Endothelial cell of umbilical vein (primary cell): ENCODE results near the gene ATP8A2. TPM values are rescaled to one million over a fixed set of nuclear protein-coding genes. Genes with fewer than 3 reads are reported as not detected.

Experiments used
- BruUV-seq: library from RNA; stranded (reverse); fragments of 400-500 nt; replicated peaks from 2 replicates; lab custom pipeline; 2021; lab: Mats Ljungman, UMichigan
- CTCF ChIA-PET: fragments of 300-600, 350-600 bp; sonication (Branson Sonifier 250); formaldehyde crosslinking; loops from one replicate; lab custom pipeline; 2021; ENCODE audit warnings: antibody characterized with exemption, inconsistent platforms; lab: Charles Lee
- POLR2A ChIA-PET: fragments of 300-600, 350-600 bp; sonication (Branson Sonifier 250); formaldehyde crosslinking; loops from one replicate; lab custom pipeline; 2021; ENCODE audit warnings: antibody characterized with exemption, inconsistent platforms; lab: Charles Lee
- DNase-seq: peaks from one replicate; pipeline ENCODE4 v3.0.0-alpha.2; 2011; ENCODE audit warnings: low read depth, low spot score
- FAIRE-seq: peaks from 2 replicates; lab custom pipeline; 2011; peaks lifted over from hg19 to GRCh38; lab: Jason Lieb, UNC
- H2AFZ ChIP-seq: 2 replicates; pipeline ENCODE4 v1.6.0; 2012; ENCODE audit warnings: low read depth, low read length, control low read depth, inconsistent platforms
- H3K27ac ChIP-seq: 2 replicates; pipeline ENCODE4 v1.5.1; 2011; ENCODE audit warnings: low read depth, mild to moderate bottlenecking, control low read depth, low read length, moderate library complexity; ENCODE audit not compliant: insufficient read depth
- H3K27me3 ChIP-seq, 2 experiments: 2 replicates each; pipeline versions ENCODE4 v1.6.0 to v1.6.1; 2011; ENCODE audit warnings: low read length in 2 of 2, mixed read lengths in 1 of 2; ENCODE audit not compliant: control insufficient read depth in 2 of 2, insufficient read depth in 2 of 2
- H3K36me3 ChIP-seq, 2 experiments: 2 replicates in 1 of 2; 3 replicates in 1 of 2; pipeline ENCODE4 v1.5.1; 2011; ENCODE audit warnings: low read length in 2 of 2, mild to moderate bottlenecking in 1 of 2, moderate library complexity in 1 of 2; ENCODE audit not compliant: control insufficient read depth in 2 of 2, insufficient read depth in 2 of 2; ENCODE audit errors: extremely low read depth in 1 of 2
- H3K4me1 ChIP-seq: 3 replicates; pipeline ENCODE4 v1.5.1; 2011; ENCODE audit warnings: mild to moderate bottlenecking, low read length; ENCODE audit not compliant: control insufficient read depth, insufficient read depth; ENCODE audit errors: extremely low read depth
- H3K4me2 ChIP-seq: 2 replicates; pipeline ENCODE4 v1.6.1; 2011; ENCODE audit warnings: low read length, control low read depth, mixed read lengths; ENCODE audit not compliant: insufficient read depth
- H3K4me3 ChIP-seq, 3 experiments: fragments of 200-600 bp in 1 of 3; sonication (generic), shearing (Covaris generic) in 1 of 3; replicated peaks in 1 of 3; 2 replicates each; pipeline ENCODE4 v1.5.1; 2011 to 2016; ENCODE audit warnings: control low read depth in 3 of 3, low read length in 3 of 3, mild to moderate bottlenecking in 2 of 3, inconsistent platforms in 1 of 3, low read depth in 1 of 3, moderate library complexity in 1 of 3; ENCODE audit not compliant: insufficient read depth in 1 of 3
- H3K79me2 ChIP-seq: 2 replicates; pipeline ENCODE4 v1.6.0; 2012; ENCODE audit warnings: low read length, inconsistent platforms; ENCODE audit not compliant: control insufficient read depth, insufficient read depth
- H3K9ac ChIP-seq: replicated peaks from 2 replicates; pipeline ENCODE3; 2011; ENCODE audit warnings: low read length, control low read depth; ENCODE audit not compliant: insufficient read depth; ENCODE audit errors: extremely low read depth
- H3K9me1 ChIP-seq: replicated peaks from 3 replicates; pipeline ENCODE4 v1.6.0; 2011; ENCODE audit warnings: mild to moderate bottlenecking, low read length; ENCODE audit not compliant: control insufficient read depth, insufficient read depth; ENCODE audit errors: extremely low read depth
- H3K9me3 ChIP-seq: replicated peaks from 2 replicates; pipeline ENCODE4 v1.5.1; 2012; ENCODE audit warnings: low read length, inconsistent platforms; ENCODE audit not compliant: control insufficient read depth, insufficient read depth
- H4K20me1 ChIP-seq: replicated peaks from 2 replicates; pipeline ENCODE3; 2011; ENCODE audit warnings: mild to moderate bottlenecking, low read length; ENCODE audit not compliant: control insufficient read depth, insufficient read depth; ENCODE audit errors: extremely low read depth
- CTCF ChIP-seq, 2 donors: IDR thresholded peaks; 1 replicate in 1 of 2; 2 replicates in 1 of 2; pipeline ENCODE4 v1.5.1; 2011; ENCODE audit warnings: low read length in 2 of 2, mild to moderate bottlenecking in 2 of 2, moderate library complexity in 2 of 2, control low read depth in 1 of 2, inconsistent platforms in 1 of 2, low read depth in 1 of 2; ENCODE audit not compliant: insufficient read depth in 1 of 2; ENCODE audit errors: extremely low read depth in 1 of 2
- EZH2 ChIP-seq: IDR thresholded peaks from 2 replicates; pipeline ENCODE4 v1.6.1; 2012; ENCODE audit warnings: borderline replicate concordance, low read depth, mild to moderate bottlenecking, moderate library complexity, low read length, inconsistent platforms; ENCODE audit not compliant: severe bottlenecking
- FOS ChIP-seq: IDR thresholded peaks from 2 replicates; pipeline ENCODE4 v1.6.1; 2011; ENCODE audit warnings: mild to moderate bottlenecking, low read length, moderate library complexity, borderline replicate concordance; ENCODE audit not compliant: insufficient read depth
- GATA2 ChIP-seq: IDR thresholded peaks from 2 replicates; pipeline ENCODE4 v1.7.0; 2011; ENCODE audit warnings: low read depth, mild to moderate bottlenecking, moderate library complexity, mixed read lengths, low read length; ENCODE audit not compliant: insufficient read length, insufficient read depth
- JUN ChIP-seq: IDR thresholded peaks from 2 replicates; pipeline ENCODE4 v1.6.1; 2011; ENCODE audit warnings: borderline replicate concordance, low read depth; ENCODE audit not compliant: insufficient read length, insufficient read depth
- MAX ChIP-seq: IDR thresholded peaks from 2 replicates; pipeline ENCODE4 v1.6.1; 2011; ENCODE audit not compliant: insufficient read depth, insufficient read length
- MYC ChIP-seq: IDR thresholded peaks from one replicate; pipeline ENCODE4 v1.6.1; 2011; ENCODE audit warnings: mild to moderate bottlenecking, low read depth, low read length
- POLR2A ChIP-seq: IDR thresholded peaks from 2 replicates; pipeline ENCODE4 v1.6.1; 2012; ENCODE audit warnings: low read depth, mild to moderate bottlenecking, control low read depth, low read length
- POLR2AphosphoS5 ChIP-seq: IDR thresholded peaks from 2 replicates; pipeline ENCODE4 v1.6.1; 2012; ENCODE audit warnings: low read depth, mild to moderate bottlenecking, control low read depth, low read length, moderate library complexity; ENCODE audit not compliant: insufficient read depth
- dilution Hi-C: fragments of 300-500 bp; cut with MboI; formaldehyde crosslinking; loops from one replicate; pipeline ENCODE4 v1.15.0; 2019; ENCODE audit warnings: low sequenced_read_pairs; ENCODE audit not compliant: extremely low pct_ligation_motif_present
- intact Hi-C: fragments of 100-400 bp; cut with micrococcal nuclease; formaldehyde crosslinking; loops from one replicate; pipeline ENCODE4 v1.10.0; 2022
- polyA plus RNA-seq, 4 experiments: library from polyadenylated mRNA; depleted of rRNA in 3 of 4; stranded (reverse) in 3 of 4; unstranded in 1 of 4; fragments of >200 nt; gene quantifications; 2 replicates each; pipeline versions ENCODE4 v1.2.1 to v1.2.3, GENCODE V29; 2011 to 2012; ENCODE audit warnings: missing spikeins in 1 of 4
- total RNA-seq: library from RNA; stranded (reverse); gene quantifications from 2 replicates; pipeline ENCODE4 v1.2.3, GENCODE V29; 2021

ATP8A2 gene
- total and polyA plus RNA-seq, 2 donors (not counting 3 experiments of a cell fraction or from before 2014, with no cell fraction given), result 0.11 to 0.49 TPM

- BruUV-seq, result no TSS peak
- no peaks in the 10 kb centered on the region for H3K36me3 ChIP-seq
- ChIA-PET POLR2A (no interaction called here), CTCF (interaction anchor here (2.3 kb wide), 1 partner anchor 32 kb away, joined by 4 read pairs; no protein-coding TSS in a partner anchor)
- dilution Hi-C loops, result no loop called here
- no peaks in the 10 kb centered on the region for H3K4me1 ChIP-seq
- H3K4me3 ChIP-seq, result no peak overlapping the region
- FAIRE-seq, result no peak
- no peaks in the 10 kb centered on the region for H3K9me1 ChIP-seq
- intact Hi-C loops, result no loop called here
- H3K4me2 ChIP-seq, result no peak overlapping the region
- H4K20me1 ChIP-seq, result no peaks in the 10 kb centered on the region
- H3K9ac ChIP-seq, result no peak overlapping the region
- H3K27me3 ChIP-seq, result no peaks in the 10 kb centered on the region
- H3K27ac ChIP-seq, result no peak overlapping the region
- no peak for TF ChIP-seq POLR2AphosphoS5
- no peak for TF ChIP-seq MYC
- no peak for TF ChIP-seq JUN
- TF ChIP-seq EZH2, result no peak
- no peak for TF ChIP-seq CTCF (IDR thresholded peaks at IDR 0.05; ENCODE audit: extremely low read depth in 1 of 2, insufficient read depth in 1 of 2, low read depth in 1 of 2, low read length in 2 of 2)
- no peaks in the 10 kb centered on the region for H3K9me3 ChIP-seq
- H3K79me2 ChIP-seq, result no peaks in the 10 kb centered on the region
- no peak for DNase-seq
- no peak overlapping the region for H2AFZ ChIP-seq
Observed at GRCh38 chr13:26038931-26039475, 667.2 kb downstream of the ATP8A2 start.

GRCh38 chr13:26041444-26041843 lies 669.7 kb downstream of the ATP8A2 start:
- Histone ChIP-seq H3K9ac (no peak overlapping the region), H4K20me1 (no peaks in the 10 kb centered on the region), H3K4me2 (no peak overlapping the region), H3K79me2 (peaks cover 2% of the 10 kb centered on the region), H2AFZ (no peak overlapping the region), H3K9me3 (no peaks in the 10 kb centered on the region), H3K9me1 (no peaks in the 10 kb centered on the region), H3K4me1 (no peaks in the 10 kb centered on the region), H3K36me3 (no peaks in the 10 kb centered on the region), H3K27me3 (no peaks in the 10 kb centered on the region), H3K27ac (no peak overlapping the region), H3K4me3 (no peak overlapping the region)
- TF ChIP-seq GATA2 (no peak), MAX (no peak), MYC (no peak), JUN (no peak), EZH2 (no peak), FOS (no peak), CTCF (IDR thresholded peaks at IDR 0.05; ENCODE audit: extremely low read depth in 1 of 2, insufficient read depth in 1 of 2, low read depth in 1 of 2, low read length in 2 of 2) (no peak), POLR2A (no peak), POLR2AphosphoS5 (no peak)
- BruUV-seq, result no TSS peak
- POLR2A ChIA-PET, result no interaction called here
- intact Hi-C loops (no loop called here), dilution Hi-C loops (no loop called here)
- no peak for FAIRE-seq
- CTCF ChIA-PET, result interaction anchor here (1.8 kb wide), 1 partner anchor 13 kb away, joined by 3 read pairs; no protein-coding TSS in a partner anchor
- no peak for DNase-seq
